NCI-H146 (cell line): ENCODE measurements around the gene SESN1.
"Not testable (repeated sequence)": the region's sequence is repeated elsewhere in the genome, so short reads cannot be mapped to it uniquely, and the experiment has no call there.

Experiments used
- DNase-seq: peaks from one replicate; lab custom pipeline; 2025; lab: John Stamatoyannopoulos, UW

The SESN1 gene

GRCh38 chr6:109094416-109095035 lies at the start of gene SESN1:
SESN1 (minus strand) TSS chr6:109094846; CDS start chr6:109094073, 773 bp downstream.
- DNase-seq, result peak; percentile 98

GRCh38 chr6:109143191-109143590 lies 48.5 kb upstream of the SESN1 start:
- DNase-seq, result no peak

GRCh38 chr6:109142067-109142466 lies 47.4 kb upstream of the SESN1 start:
- not testable (repeated sequence) for DNase-seq

- no peak for DNase-seq
These were observed 44.5 kb upstream of the SESN1 start for GRCh38 chr6:109139109-109139508.

GRCh38 chr6:109136530-109136929 lies 41.9 kb upstream of the SESN1 start:
- DNase-seq, result not testable (repeated sequence)

- DNase-seq, result not testable (repeated sequence)
These were observed 41.4 kb upstream of the SESN1 start for GRCh38 chr6:109136039-109136438.

- DNase-seq, result not testable (repeated sequence)
These were observed 41.0 kb upstream of the SESN1 start for GRCh38 chr6:109135600-109135999.

- DNase-seq, result no peak
These were observed 35.4 kb upstream of the SESN1 start for GRCh38 chr6:109130065-109130464.

- DNase-seq, result no peak
These were observed 30.9 kb upstream of the SESN1 start for GRCh38 chr6:109125504-109125903.

- no peak for DNase-seq
These were observed 29.6 kb upstream of the SESN1 start for GRCh38 chr6:109124219-109124618.

GRCh38 chr6:109121411-109121810 lies 26.8 kb upstream of the SESN1 start:
- no peak for DNase-seq

- peak; percentile 53 for DNase-seq
These were observed 24.3 kb upstream of the SESN1 start for GRCh38 chr6:109118871-109119354.

- peak; percentile 29 for DNase-seq
These were observed 23.7 kb upstream of the SESN1 start for GRCh38 chr6:109118337-109118736.

- DNase-seq, result no peak
These were observed 22.8 kb upstream of the SESN1 start for GRCh38 chr6:109117346-109118035.

GRCh38 chr6:109112663-109113062 lies 18.0 kb upstream of the SESN1 start:
- DNase-seq, result not testable (repeated sequence)

- DNase-seq, result not testable (repeated sequence)
These were observed 15.0 kb upstream of the SESN1 start for GRCh38 chr6:109109663-109110062.

GRCh38 chr6:109105681-109106080 lies 11.0 kb upstream of the SESN1 start:
- DNase-seq, result no peak

- DNase-seq, result no peak
These were observed 9.9 kb upstream of the SESN1 start for GRCh38 chr6:109104512-109104911.

GRCh38 chr6:109103942-109104341 lies 9.3 kb upstream of the SESN1 start:
- no peak for DNase-seq

GRCh38 chr6:109102762-109103161 lies 8.1 kb upstream of the SESN1 start:
- no peak for DNase-seq

- DNase-seq, result no peak
These were observed 3.0 kb upstream of the SESN1 start for GRCh38 chr6:109097661-109098060.

- no peak for DNase-seq
These were observed 1.6 kb upstream of the SESN1 start for GRCh38 chr6:109096208-109096607.

- peak; percentile 74 for DNase-seq
These were observed 1.1 kb upstream of the SESN1 start for GRCh38 chr6:109095835-109096084.
